ENCODE measurements around the gene CALR3. TPM values are rescaled to one million over a fixed set of nuclear protein-coding genes. Genes with fewer than 3 reads are reported as not detected.
A peak's percentile ranks its signal among the peaks of the same experiment; 100 is the strongest.

The CALR3 gene
- total RNA-seq, 1 donor from 2014 or later = not detected

DNA sequence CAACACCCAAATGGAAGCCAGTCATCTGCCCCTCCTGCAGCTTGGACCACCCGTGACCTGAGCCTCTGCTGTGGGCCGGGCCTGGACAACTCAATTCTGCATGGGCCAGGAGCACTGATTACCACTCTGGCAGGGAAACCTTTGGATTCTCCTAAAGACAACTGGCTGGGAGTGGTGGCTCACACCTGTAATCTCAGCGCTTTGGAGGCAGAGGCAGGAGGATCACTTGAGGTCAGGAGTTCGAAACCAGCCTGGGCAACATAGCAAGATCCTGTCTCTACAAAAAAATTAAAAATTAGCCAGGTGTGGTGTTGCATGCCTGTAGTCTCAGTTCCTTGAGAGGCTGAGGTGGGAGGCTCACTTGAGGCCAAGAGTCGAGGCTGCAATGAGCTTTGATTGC is 30.7 kb downstream of the CALR3 start:
- Histone ChIP-seq H3K4me3 (no peak overlapping the region), H3K9me3 (no peaks in the 10 kb centered on the region), H3K27ac (no peak overlapping the region), H3K36me3 (no peaks in the 10 kb centered on the region), H3K4me1 (peaks cover 75% of the 10 kb centered on the region), H3K27me3 (no peaks in the 10 kb centered on the region)
- no peak for DNase-seq (ENCODE audit: extremely low spot score in 2 of 2)
- TF ChIP-seq POLR2A (IDR thresholded peaks at IDR 0.05) = no peak
- no peak for TF ChIP-seq POLR2AphosphoS5 (IDR thresholded peaks at IDR 0.05; ENCODE audit: insufficient read depth in 1 of 2, low read depth in 1 of 2)
- TF ChIP-seq, protein P1, sequence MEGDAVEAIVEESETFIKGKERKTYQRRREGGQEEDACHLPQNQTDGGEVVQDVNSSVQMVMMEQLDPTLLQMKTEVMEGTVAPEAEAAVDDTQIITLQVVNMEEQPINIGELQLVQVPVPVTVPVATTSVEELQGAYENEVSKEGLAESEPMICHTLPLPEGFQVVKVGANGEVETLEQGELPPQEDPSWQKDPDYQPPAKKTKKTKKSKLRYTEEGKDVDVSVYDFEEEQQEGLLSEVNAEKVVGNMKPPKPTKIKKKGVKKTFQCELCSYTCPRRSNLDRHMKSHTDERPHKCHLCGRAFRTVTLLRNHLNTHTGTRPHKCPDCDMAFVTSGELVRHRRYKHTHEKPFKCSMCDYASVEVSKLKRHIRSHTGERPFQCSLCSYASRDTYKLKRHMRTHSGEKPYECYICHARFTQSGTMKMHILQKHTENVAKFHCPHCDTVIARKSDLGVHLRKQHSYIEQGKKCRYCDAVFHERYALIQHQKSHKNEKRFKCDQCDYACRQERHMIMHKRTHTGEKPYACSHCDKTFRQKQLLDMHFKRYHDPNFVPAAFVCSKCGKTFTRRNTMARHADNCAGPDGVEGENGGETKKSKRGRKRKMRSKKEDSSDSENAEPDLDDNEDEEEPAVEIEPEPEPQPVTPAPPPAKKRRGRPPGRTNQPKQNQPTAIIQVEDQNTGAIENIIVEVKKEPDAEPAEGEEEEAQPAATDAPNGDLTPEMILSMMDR (IDR thresholded peaks at IDR 0.05) = no peak
- intact Hi-C loops (cut with DNase I) = no loop called here

DNA sequence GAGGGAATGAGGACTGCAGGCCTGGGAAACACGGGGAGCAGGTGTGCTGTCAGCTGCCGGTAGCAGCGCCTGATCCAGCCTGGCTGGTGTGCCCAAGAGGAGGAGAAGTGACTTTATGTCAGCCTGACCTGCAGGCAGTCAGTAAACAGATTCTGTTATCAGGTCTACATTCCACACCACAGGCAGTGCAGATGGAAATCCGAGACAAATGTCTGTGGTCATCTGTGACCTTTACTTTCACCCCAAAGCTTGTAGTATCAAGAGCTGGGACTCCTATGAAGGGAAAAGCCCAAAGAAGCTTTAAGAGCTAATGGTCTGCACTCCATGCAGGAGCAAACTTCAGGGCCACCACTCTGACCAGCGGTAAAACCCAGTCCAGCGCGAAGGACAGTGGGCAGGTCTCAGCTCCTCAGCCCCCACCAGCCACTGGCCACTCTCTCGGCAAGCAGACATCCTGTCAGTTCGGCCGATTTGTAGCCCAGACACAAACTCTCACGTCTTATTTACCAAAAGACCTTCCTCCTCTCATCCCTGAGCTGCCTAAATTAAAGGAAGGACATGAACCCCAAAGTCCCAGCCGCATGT is 31.9 kb downstream of the CALR3 start:
- Histone ChIP-seq H3K4me1 (peaks cover 72% of the 10 kb centered on the region), H3K4me3 (no peak overlapping the region), H3K27me3 (no peaks in the 10 kb centered on the region), H3K27ac (peak overlapping the region; percentile 62), H3K36me3 (no peaks in the 10 kb centered on the region), H3K9me3 (no peaks in the 10 kb centered on the region)
- no peak for TF ChIP-seq POLR2A (IDR thresholded peaks at IDR 0.05)
- TF ChIP-seq, protein P1 (IDR thresholded peaks at IDR 0.05) = no peak
- DNase-seq (ENCODE audit: extremely low spot score in 2 of 2) = no peak
- intact Hi-C loops (cut with DNase I) = no loop called here

DNA sequence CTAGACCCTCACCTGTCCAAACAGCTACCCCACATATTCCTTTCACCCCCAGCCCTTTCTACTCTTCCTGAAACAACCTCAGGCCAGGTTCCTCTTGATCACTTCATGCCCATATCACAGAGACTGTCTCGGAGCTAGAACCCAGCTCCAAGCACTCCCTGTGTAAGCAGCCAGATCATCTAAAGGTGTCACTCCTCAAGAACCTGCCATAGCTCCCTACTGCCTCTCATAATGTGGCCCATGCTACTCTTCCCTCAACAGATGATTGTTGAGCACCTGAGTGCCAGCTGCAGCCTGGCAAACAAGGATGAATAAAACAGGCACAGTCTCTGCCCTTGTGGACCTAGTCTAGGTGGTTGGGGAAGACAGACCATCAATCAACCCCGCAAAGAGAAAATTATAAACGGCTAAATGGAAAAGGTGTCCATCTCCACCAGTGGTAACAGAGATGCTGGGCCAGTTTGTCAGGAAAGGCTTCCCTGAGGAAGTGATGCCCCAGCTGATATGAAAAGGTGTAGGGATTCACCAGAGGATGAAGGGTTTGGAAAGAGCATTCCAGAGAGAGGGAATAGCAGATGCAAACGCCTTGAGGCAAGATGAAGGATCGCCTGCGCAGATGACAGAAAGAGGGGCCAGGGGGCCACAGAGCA is 32.5 kb downstream of the CALR3 start:
- intact Hi-C loops (cut with DNase I) = no loop called here
- DNase-seq (ENCODE audit: extremely low spot score in 2 of 2) = no peak
- Histone ChIP-seq H3K4me1 (peaks cover 73% of the 10 kb centered on the region), H3K9me3 (no peaks in the 10 kb centered on the region), H3K27ac (peak overlapping the region; percentile 62), H3K4me3 (no peak overlapping the region), H3K27me3 (no peaks in the 10 kb centered on the region), H3K36me3 (no peaks in the 10 kb centered on the region)
- TF ChIP-seq, protein P1 (IDR thresholded peaks at IDR 0.05) = no peak
- TF ChIP-seq POLR2A (IDR thresholded peaks at IDR 0.05) = no peak
- no peak for TF ChIP-seq POLR2AphosphoS5 (IDR thresholded peaks at IDR 0.05; ENCODE audit: insufficient read depth in 1 of 2, low read depth in 1 of 2)

DNA sequence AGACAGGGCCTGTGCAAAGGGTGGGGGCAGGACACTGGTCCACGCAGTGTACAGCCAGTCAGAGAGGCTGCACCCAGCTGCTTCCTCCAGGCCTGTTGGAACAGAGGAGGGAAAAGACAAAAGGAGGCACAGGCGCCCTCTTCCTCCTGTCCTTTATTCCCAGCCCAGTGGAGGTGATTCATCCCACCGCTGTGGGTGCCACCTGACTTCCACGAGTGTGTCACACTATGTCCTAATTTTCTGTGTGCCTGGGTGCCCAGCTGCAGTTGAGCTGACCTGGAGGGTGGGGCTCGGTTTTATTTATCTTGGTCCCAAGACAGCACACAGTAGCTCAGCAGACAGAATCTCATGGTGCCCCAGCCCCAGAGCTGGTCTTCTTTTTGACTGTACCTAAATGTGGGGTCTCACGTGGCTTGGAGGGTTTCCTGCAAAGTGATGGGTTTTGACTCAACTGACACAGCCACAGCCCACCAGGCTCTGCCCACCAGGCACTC is 33.2 kb downstream of the CALR3 start:
- intact Hi-C loops (cut with DNase I) = no loop called here
- peaks cover 73% of the 10 kb centered on the region for H3K4me1 ChIP-seq
- no peaks in the 10 kb centered on the region for H3K27me3 ChIP-seq
- peak overlapping the region; percentile 62 for H3K27ac ChIP-seq
- H3K4me3 ChIP-seq = no peak overlapping the region
- H3K9me3 ChIP-seq = no peaks in the 10 kb centered on the region
- no peaks in the 10 kb centered on the region for H3K36me3 ChIP-seq
- no peak for DNase-seq (ENCODE audit: extremely low spot score in 2 of 2)
- TF ChIP-seq POLR2A (IDR thresholded peaks at IDR 0.05) = no peak
- peak in 1 of 2 donors; percentile 81 for TF ChIP-seq POLR2AphosphoS5 (IDR thresholded peaks at IDR 0.05; ENCODE audit: insufficient read depth in 1 of 2, low read depth in 1 of 2)

DNA sequence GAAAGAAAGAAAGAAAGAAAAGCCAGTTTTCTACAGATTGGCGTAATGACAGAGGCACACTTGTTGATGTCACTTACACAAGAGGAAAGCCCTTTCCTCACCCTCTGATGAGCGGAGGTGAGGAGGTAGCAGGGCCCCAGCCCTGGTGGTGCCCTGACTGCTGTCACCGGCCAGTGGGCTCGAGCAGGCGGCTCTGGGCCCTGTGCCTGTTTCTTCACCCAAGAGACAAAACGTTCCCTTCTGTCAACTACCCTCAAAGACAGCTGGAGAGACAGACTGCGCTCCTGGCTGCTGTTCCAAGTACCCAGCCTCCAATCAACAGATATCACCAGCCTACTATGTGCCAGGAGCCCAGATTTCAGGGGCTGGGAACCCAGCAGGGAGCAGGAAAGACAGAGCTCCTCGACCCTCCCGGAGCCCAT is 34.3 kb downstream of the CALR3 start:
- Histone ChIP-seq H3K36me3 (no peaks in the 10 kb centered on the region), H3K9me3 (no peaks in the 10 kb centered on the region), H3K4me3 (no peak overlapping the region), H3K27me3 (no peaks in the 10 kb centered on the region), H3K27ac (peak overlapping the region; percentile 62), H3K4me1 (peaks cover 82% of the 10 kb centered on the region)
- TF ChIP-seq, protein P1 (IDR thresholded peaks at IDR 0.05) = no peak
- TF ChIP-seq POLR2AphosphoS5 (IDR thresholded peaks at IDR 0.05; ENCODE audit: insufficient read depth in 1 of 2, low read depth in 1 of 2) (no peak), POLR2A (IDR thresholded peaks at IDR 0.05) (no peak)
- intact Hi-C loops (cut with DNase I) = no loop called here
- no peak for DNase-seq (ENCODE audit: extremely low spot score in 2 of 2)
